ENCODE data around the gene TACC2.
"Not testable (repeated sequence)": the region's sequence is repeated elsewhere in the genome, so short reads cannot be mapped to it uniquely, and the experiment has no call there.

The TACC2 gene

DNA sequence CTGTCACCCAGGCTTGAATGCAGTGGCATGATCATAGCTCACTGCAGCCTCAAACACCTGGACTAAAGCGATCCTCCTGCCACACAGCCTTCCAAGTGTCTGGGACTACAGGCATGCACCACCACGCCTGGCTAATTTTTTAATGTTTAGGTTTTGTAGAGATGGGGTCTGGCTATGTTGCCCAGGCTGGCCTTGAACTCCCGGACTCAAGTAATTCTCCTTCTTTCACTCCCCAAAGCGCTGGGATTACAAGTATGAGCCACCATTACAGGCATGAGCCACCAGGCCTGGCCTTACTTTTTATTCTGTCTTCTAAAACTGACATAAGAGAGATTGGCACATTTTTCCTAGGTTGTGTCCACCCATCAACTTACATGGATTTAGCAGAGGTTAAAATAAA lies 33.3 kb downstream of the TACC2 start:
- TF ChIP-seq, protein P1, sequence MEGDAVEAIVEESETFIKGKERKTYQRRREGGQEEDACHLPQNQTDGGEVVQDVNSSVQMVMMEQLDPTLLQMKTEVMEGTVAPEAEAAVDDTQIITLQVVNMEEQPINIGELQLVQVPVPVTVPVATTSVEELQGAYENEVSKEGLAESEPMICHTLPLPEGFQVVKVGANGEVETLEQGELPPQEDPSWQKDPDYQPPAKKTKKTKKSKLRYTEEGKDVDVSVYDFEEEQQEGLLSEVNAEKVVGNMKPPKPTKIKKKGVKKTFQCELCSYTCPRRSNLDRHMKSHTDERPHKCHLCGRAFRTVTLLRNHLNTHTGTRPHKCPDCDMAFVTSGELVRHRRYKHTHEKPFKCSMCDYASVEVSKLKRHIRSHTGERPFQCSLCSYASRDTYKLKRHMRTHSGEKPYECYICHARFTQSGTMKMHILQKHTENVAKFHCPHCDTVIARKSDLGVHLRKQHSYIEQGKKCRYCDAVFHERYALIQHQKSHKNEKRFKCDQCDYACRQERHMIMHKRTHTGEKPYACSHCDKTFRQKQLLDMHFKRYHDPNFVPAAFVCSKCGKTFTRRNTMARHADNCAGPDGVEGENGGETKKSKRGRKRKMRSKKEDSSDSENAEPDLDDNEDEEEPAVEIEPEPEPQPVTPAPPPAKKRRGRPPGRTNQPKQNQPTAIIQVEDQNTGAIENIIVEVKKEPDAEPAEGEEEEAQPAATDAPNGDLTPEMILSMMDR (conservative IDR thresholded peaks at IDR 0.05; ENCODE audit: low read length), result no peak
- H3K4me3 ChIP-seq (ENCODE audit: low read length), result no peak overlapping the region
- DNase-seq (ENCODE audit: low read depth), result no peak

DNA sequence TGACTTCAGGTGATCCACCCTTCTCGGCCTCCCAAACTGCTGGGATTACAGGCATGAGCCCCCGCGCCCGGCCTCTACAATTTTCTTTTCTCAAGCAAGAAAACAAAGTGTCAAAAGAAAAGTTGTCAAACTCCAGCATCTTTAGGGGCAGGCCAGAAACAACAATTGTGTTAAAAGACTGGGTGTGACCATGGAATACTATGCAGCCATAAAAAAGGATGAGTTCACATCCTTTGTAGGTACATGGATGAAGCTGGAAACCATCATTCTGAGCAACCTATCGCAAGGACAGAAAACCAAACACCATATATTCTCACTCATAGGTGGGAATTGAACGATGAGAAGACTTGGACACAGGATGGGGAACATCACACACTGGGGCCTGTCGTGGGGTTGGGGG lies 34.3 kb downstream of the TACC2 start:
- not testable (repeated sequence) for DNase-seq (ENCODE audit: low read depth); H3K4me3 ChIP-seq (ENCODE audit: low read length)

DNA sequence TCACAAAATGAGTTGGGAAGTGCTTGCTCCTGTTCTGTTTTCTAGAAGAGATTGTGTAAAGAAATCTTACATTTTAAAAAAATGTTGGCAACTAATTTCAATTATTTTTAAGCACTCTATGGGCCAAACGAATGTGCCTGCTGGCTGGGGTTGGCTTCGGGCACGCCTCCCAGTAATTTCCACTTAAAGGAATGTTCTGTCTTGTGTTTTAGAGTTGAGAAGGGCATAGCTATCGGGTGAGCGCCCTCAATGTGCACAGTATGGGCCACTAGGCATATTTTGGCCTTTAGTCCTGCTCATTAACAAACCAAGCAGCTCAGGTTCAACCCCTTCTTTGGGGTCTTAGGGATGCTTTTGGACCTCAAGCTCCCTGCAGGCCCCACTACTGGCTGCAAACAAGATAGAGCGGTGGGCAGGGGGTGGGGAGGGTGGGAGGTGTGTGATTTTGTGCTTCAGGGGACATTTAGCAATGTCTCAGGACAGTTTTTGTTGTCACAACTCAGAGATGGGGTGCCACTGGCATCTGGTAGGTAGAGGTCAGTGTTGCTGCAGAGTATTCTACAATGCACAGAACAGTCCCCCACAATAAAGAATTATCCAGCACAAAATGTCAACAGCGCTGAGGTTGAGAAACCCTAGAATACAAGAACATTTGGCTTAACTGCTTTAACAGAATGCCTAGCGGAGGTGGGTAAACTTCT lies 40.7 kb downstream of the TACC2 start:
- TF ChIP-seq, protein P1 (conservative IDR thresholded peaks at IDR 0.05; ENCODE audit: low read length), result no peak; the same call in 1 of the 2 replicates
- DNase-seq (ENCODE audit: low read depth), result peak; percentile 28
- no peak overlapping the region for H3K4me3 ChIP-seq (ENCODE audit: low read length)

DNA sequence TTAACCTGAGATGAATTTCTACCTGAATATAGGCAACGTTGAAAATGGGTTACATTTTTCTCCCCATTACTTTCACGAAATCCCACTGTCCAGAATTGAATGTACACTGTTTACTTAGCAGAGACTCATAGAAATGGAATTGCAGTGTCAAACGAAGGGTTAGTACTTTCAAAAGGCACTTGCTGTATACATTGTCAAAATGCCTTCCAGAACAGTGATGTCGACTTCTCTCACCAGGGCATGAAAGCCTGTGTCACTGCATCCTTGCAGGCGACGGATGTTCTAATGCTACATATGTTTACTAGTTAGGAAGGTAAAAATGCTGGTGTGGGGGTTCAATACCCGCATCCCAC lies 41.2 kb downstream of the TACC2 start:
- TF ChIP-seq, protein P1 (conservative IDR thresholded peaks at IDR 0.05; ENCODE audit: low read length), result no peak
- no peak overlapping the region for H3K4me3 ChIP-seq (ENCODE audit: low read length)
- no peak for DNase-seq (ENCODE audit: low read depth)

DNA sequence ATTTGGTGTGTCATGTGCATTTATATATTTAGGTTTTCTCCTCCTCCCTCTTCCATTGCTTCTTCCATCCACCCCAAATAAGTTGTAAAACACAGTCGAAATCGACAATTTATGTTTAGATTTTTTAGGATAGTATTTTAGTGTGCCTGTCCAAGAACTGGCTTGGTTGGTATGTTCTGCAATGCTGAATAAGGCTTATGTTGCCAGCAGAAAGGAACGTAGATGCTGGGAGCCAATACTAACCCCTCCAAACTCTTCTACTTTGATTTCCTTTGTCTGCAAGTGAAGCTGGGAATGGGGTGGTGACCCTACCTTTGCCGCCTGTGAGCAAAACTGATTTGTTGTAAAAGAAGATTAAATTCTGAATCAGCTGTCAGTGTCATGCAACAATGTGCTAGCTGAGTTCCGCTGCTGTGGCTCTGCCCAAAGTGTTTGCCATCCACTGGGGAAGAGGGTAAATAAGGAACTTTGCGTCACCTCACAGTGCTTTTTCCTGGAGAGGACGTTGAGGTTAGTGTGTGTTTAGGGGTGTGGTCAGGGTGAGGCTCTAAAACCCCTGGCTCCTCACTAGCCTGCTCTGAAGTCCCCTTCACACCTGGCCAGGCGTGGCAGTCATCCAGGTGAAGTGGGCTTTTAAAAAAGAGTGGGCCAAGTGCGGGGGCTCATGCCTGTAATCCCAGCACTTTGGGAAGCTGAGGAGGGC lies 44.4 kb downstream of the TACC2 start:
- TF ChIP-seq, protein P1 (conservative IDR thresholded peaks at IDR 0.05; ENCODE audit: low read length), result no peak
- H3K4me3 ChIP-seq (ENCODE audit: low read length), result no peak overlapping the region
- DNase-seq (ENCODE audit: low read depth), result no peak

DNA sequence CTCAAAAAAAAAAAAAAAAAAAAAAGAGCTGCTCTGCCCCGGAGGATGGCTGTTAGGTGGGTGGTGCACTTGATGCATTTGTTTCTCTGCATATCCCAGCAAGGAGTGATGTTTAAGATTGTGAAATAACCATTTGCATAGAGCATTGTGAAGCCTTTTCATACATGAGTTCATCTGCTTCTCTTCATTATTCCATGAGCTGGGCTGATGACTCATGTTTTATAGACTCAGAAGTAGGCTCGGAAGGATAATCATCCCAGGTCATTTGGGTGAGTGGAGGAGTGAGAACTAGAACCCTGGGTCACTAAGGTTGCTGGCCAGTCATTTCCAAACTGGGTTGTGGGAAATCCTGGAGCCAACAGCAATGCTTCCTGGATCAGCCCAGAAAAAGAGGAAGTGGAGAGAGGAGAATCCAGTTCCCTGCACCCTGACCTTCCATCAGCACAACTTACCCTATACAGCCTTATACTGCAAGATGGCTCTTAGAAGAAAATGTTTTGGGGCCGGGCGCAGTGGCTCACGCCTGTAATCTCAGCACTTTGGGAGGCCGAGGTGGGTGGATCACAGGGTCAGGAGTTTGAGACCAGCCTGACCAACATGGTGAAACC lies 45.3 kb downstream of the TACC2 start:
- peak; percentile 40 for DNase-seq (ENCODE audit: low read depth)
- TF ChIP-seq, protein P1 (conservative IDR thresholded peaks at IDR 0.05; ENCODE audit: low read length), result no peak
- no peak overlapping the region for H3K4me3 ChIP-seq (ENCODE audit: low read length)

DNA sequence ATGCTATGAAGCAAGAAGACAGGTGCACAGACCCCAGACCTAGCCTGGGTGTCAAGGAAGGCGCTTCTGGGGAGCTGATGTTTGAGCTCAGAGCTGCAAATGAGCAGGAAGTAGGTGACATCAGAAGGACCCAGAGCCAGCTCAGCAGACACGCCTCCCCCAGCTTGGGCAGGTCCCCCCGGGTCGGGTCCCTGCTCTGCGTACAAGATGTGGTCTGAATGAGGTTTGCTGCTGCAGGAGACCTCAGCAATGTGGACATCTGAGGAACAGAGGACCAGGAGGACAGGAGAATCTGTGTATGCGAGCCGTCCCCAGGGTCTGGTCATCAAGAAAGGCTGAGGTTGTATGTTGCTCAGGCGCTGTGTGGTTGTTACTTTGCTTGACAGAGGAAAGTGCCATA lies 51.8 kb downstream of the TACC2 start:
- no peak for DNase-seq (ENCODE audit: low read depth)
- no peak overlapping the region for H3K4me3 ChIP-seq (ENCODE audit: low read length)
- TF ChIP-seq, protein P1 (conservative IDR thresholded peaks at IDR 0.05; ENCODE audit: low read length), result no peak

Measured in AG10803 (cell line).